MCF 10A (cell line): Measurements from ENCODE around the gene CCDC183. TPM values are rescaled to one million over a fixed set of nuclear protein-coding genes. Genes with fewer than 3 reads are reported as not detected.

Experiments
- BruUV-seq: library from RNA; stranded (reverse); fragments of 400-500 nt; replicated peaks from 2 replicates; lab custom pipeline; 2021; lab: Mats Ljungman, UMichigan
- CTCF ChIA-PET: fragments of 300-600 bp; sonication (Branson Sonifier 250); formaldehyde crosslinking; extraction: SDS; loops from one replicate; lab custom pipeline; 2021; ENCODE audit warnings: antibody characterized with exemption, inconsistent platforms; lab: Yijun Ruan, JAX
- POLR2A ChIA-PET: fragments of 300-600, 350-650 bp; sonication (Branson Sonifier 250); formaldehyde crosslinking; extraction: SDS; loops from one replicate; lab custom pipeline; 2020; ENCODE audit warnings: antibody characterized with exemption, inconsistent platforms; lab: Yijun Ruan, JAX
- DNase-seq: peaks from one replicate; pipeline ENCODE4 v3.0.0-alpha.2; 2018; ENCODE audit not compliant: unreplicated experiment
- H3K27ac Mint-ChIP-seq: one replicate; pipeline ENCODE4 v1.8.0; 2022; ENCODE audit warnings: mild to moderate bottlenecking, low read depth, mixed read lengths; ENCODE audit not compliant: unreplicated experiment
- H3K27me3 Mint-ChIP-seq: one replicate; pipeline ENCODE4 v1.8.0; 2022; ENCODE audit warnings: mixed read lengths; ENCODE audit not compliant: insufficient read depth, unreplicated experiment
- H3K36me3 Mint-ChIP-seq: one replicate; pipeline ENCODE4 v1.8.0; 2022; ENCODE audit warnings: mild to moderate bottlenecking, moderate library complexity, mixed read lengths; ENCODE audit not compliant: insufficient read depth, unreplicated experiment
- H3K4me1 Mint-ChIP-seq: one replicate; pipeline ENCODE4 v1.8.0; 2022; ENCODE audit warnings: mixed read lengths; ENCODE audit not compliant: insufficient read depth, unreplicated experiment
- H3K4me3 Mint-ChIP-seq: one replicate; pipeline ENCODE4 v1.8.0; 2022; ENCODE audit warnings: mild to moderate bottlenecking, moderate library complexity, mixed read lengths; ENCODE audit not compliant: unreplicated experiment
- H3K9me3 Mint-ChIP-seq: one replicate; pipeline ENCODE4 v1.8.0; 2022; ENCODE audit warnings: mixed read lengths; ENCODE audit not compliant: unreplicated experiment
- CTCF ChIP-seq: fragments of 200-600 bp; IDR thresholded peaks from one replicate; pipeline ENCODE4 v1.8.0; 2022; ENCODE audit warnings: antibody characterized with exemption, mild to moderate bottlenecking; ENCODE audit not compliant: unreplicated experiment
- intact Hi-C: fragments of 100-400 bp; cut with micrococcal nuclease; formaldehyde crosslinking; loops from 2 replicates; pipeline ENCODE4 v1.14.1; 2022
- total RNA-seq: library from RNA; stranded (reverse); gene quantifications from 2 replicates; pipeline ENCODE4 v1.2.3, GENCODE V29; 2022

CCDC183 gene
- total RNA-seq, 1 experiment from 2014 or later = 0.26 TPM

DNA sequence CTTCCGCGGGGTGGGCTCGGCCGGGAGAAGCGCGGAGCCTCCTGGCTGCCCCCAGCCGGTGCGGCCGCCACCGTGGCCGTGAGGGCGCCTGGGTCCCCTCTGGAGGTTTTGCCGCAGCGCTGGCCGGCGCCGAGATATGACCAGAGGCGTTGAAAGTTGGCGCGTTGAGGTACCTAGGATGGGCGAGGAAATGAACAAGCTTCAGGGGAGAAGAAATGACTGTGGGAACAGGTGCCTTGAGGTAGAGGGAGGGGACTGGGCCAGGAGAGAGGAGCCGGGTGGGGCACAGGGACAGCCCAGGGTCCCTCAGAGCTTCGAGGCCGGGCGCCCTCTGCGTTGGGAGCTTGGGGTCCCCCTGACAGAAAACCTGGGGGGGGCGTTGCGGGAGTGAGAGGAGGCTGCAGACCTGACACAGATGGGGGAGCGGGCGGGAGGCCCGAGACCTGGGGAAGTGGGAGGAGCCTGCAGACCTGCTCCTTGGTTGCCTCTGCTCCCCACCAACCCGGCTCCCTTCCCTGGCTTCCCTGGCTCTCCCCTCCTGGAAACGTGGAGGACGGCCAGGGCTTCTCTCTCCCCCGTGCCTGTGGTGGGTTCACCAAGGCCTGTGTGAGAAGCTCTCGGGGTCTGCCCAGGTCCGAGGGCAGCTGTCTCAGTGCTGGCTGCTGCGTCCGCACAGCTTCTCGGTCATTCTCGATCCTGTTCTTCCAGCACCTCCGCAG, 25.8 kb downstream of the CCDC183 start:
- no peak for DNase-seq
- no peak overlapping the region for H3K4me3 Mint-ChIP-seq
- BruUV-seq = no TSS peak
- H3K4me1 Mint-ChIP-seq = no peaks in the 10 kb centered on the region
- H3K36me3 Mint-ChIP-seq = peaks cover 44% of the 10 kb centered on the region
- intact Hi-C loops = no loop called here
- ChIA-PET POLR2A (interaction anchor here (0.6 to 2.4 kb wide), 2 partner anchors 14 to 169 kb away, joined by 3 to 8 read pairs; partner anchors contain the start of gene RABL6), CTCF (interaction anchor here (0.6 to 1.3 kb wide), 3 partner anchors 30 to 410 kb away, joined by 3 to 4 read pairs (median 3); no protein-coding TSS in a partner anchor)
- H3K27me3 Mint-ChIP-seq = no peaks in the 10 kb centered on the region
- no peak overlapping the region for H3K27ac Mint-ChIP-seq
- no peak for TF ChIP-seq CTCF
- H3K9me3 Mint-ChIP-seq = no peaks in the 10 kb centered on the region

GRCh38 chr9:136823136-136824046, 27.3 kb downstream of the CCDC183 start:
- H3K36me3 Mint-ChIP-seq = peaks cover 41% of the 10 kb centered on the region
- H3K27me3 Mint-ChIP-seq = no peaks in the 10 kb centered on the region
- POLR2A ChIA-PET = interaction anchor here (0.6 to 2.4 kb wide), 5 partner anchors 15 to 460 kb away, joined by 3 to 8 read pairs (median 3); partner anchors contain the start of genes CLIC3, DNLZ and RABL6
- no peak overlapping the region for H3K27ac Mint-ChIP-seq
- H3K4me1 Mint-ChIP-seq = no peaks in the 10 kb centered on the region
- TF ChIP-seq CTCF = no peak
- no peaks in the 10 kb centered on the region for H3K9me3 Mint-ChIP-seq
- no TSS peak for BruUV-seq
- H3K4me3 Mint-ChIP-seq = no peak overlapping the region
- DNase-seq = no peak
- intact Hi-C loops = no loop called here
- CTCF ChIA-PET = interaction anchor here (0.8 kb wide), 3 partner anchors 8 to 19 kb away, joined by 3 read pairs; partner anchors contain the start of gene AJM1

- no TSS peak for BruUV-seq
- no peaks in the 10 kb centered on the region for H3K9me3 Mint-ChIP-seq
- intact Hi-C loops = no loop called here
- POLR2A ChIA-PET = interaction anchor here (1.1 kb wide), 1 partner anchor 24 kb away, joined by 3 read pairs; no protein-coding TSS in a partner anchor
- no peak overlapping the region for H3K27ac Mint-ChIP-seq
- H3K36me3 Mint-ChIP-seq = peaks cover 48% of the 10 kb centered on the region
- DNase-seq = no peak
- no peak for TF ChIP-seq CTCF
- H3K4me1 Mint-ChIP-seq = no peaks in the 10 kb centered on the region
- no peaks in the 10 kb centered on the region for H3K27me3 Mint-ChIP-seq
- H3K4me3 Mint-ChIP-seq = no peak overlapping the region
- CTCF ChIA-PET = interaction anchor here (0.6 kb wide), 1 partner anchor 10 kb away, joined by 3 read pairs; no protein-coding TSS in a partner anchor
These were observed 28.5 kb downstream of the CCDC183 start for GRCh38 chr9:136824496-136825225.
